Osteocyte (in vitro differentiated cells): ENCODE results near the gene LTB4R. TPM values are rescaled to one million over a fixed set of nuclear protein-coding genes. Genes with fewer than 3 reads are reported as not detected.

Experiments used
- DNase-seq: peaks from one replicate; pipeline ENCODE4 v3.0.0; 2021; ENCODE audit warnings: mixed read lengths; ENCODE audit not compliant: unreplicated experiment; ENCODE audit errors: extremely low spot score
- H3K27ac Mint-ChIP-seq: one replicate; pipeline ENCODE4 v1.8.0; 2021; ENCODE audit warnings: mild to moderate bottlenecking, mixed read lengths; ENCODE audit not compliant: unreplicated experiment
- H3K27me3 Mint-ChIP-seq: one replicate; pipeline ENCODE4 v1.8.0; 2021; ENCODE audit warnings: mixed read lengths; ENCODE audit not compliant: unreplicated experiment
- H3K36me3 Mint-ChIP-seq: one replicate; pipeline ENCODE4 v1.8.0; 2021; ENCODE audit warnings: mixed read lengths; ENCODE audit not compliant: unreplicated experiment
- H3K4me1 Mint-ChIP-seq: one replicate; pipeline ENCODE4 v1.8.0; 2021; ENCODE audit warnings: mixed read lengths; ENCODE audit not compliant: unreplicated experiment
- H3K4me3 Mint-ChIP-seq: one replicate; pipeline ENCODE4 v1.8.0; 2021; ENCODE audit warnings: mild to moderate bottlenecking, moderate library complexity, mixed read lengths; ENCODE audit not compliant: unreplicated experiment
- H3K9me3 Mint-ChIP-seq: one replicate; pipeline ENCODE4 v1.8.0; 2021; ENCODE audit warnings: mixed read lengths; ENCODE audit not compliant: unreplicated experiment
- CTCF ChIP-seq: fragments of 200-600 bp; sonication (generic); IDR thresholded peaks from 2 replicates; pipeline ENCODE4 v1.5.0; 2021; ENCODE audit warnings: antibody characterized with exemption, mild to moderate bottlenecking, moderate library complexity
- total RNA-seq: library from RNA; stranded (reverse); gene quantifications from 2 replicates; pipeline ENCODE4 v1.2.1, GENCODE V29; 2021

LTB4R gene
- total RNA-seq, 1 donor from 2014 or later = 11.3 TPM

- no peak for DNase-seq
- peaks cover 19% of the 10 kb centered on the region for H3K36me3 Mint-ChIP-seq
- peaks cover 6% of the 10 kb centered on the region for H3K4me1 Mint-ChIP-seq
- no peaks in the 10 kb centered on the region for H3K27me3 Mint-ChIP-seq
- no peak for TF ChIP-seq CTCF
- H3K9me3 Mint-ChIP-seq = no peaks in the 10 kb centered on the region
- no peak within 1 kb of the TSS for H3K4me3 Mint-ChIP-seq
- no peak within 1 kb of the TSS for H3K27ac Mint-ChIP-seq
Measured at GRCh38 chr14:24309538-24310264, 1.6 kb upstream of the LTB4R start, which contains the start of gene LTB4R2. Gene LTB4R2, plus strand, starts transcription at chr14:24310140. Its CDS starts 525 bp downstream, at chr14:24310665.

- H3K27me3 Mint-ChIP-seq = no peaks in the 10 kb centered on the region
Measured at GRCh38 chr14:24310265-24310645, 1.0 kb upstream of the LTB4R start.

GRCh38 chr14:24311837-24312615, 724 bp downstream of the LTB4R start:
- no peak overlapping the region for H3K27ac Mint-ChIP-seq
- peaks cover 3% of the 10 kb centered on the region for H3K36me3 Mint-ChIP-seq
- DNase-seq = no peak
- no peaks in the 10 kb centered on the region for H3K27me3 Mint-ChIP-seq
- no peak overlapping the region for H3K4me3 Mint-ChIP-seq
- no peak for TF ChIP-seq CTCF
- H3K9me3 Mint-ChIP-seq = no peaks in the 10 kb centered on the region
- H3K4me1 Mint-ChIP-seq = peaks cover 7% of the 10 kb centered on the region

More at GRCh38 chr14:24310265-24310645, 1.0 kb upstream of the LTB4R start:
- peaks cover 6% of the 10 kb centered on the region for H3K4me1 Mint-ChIP-seq
- no peak for TF ChIP-seq CTCF
- peaks cover 14% of the 10 kb centered on the region for H3K36me3 Mint-ChIP-seq
- no peak overlapping the region for H3K27ac Mint-ChIP-seq
- no peaks in the 10 kb centered on the region for H3K9me3 Mint-ChIP-seq
- no peak overlapping the region for H3K4me3 Mint-ChIP-seq
- no peak for DNase-seq

- H3K9me3 Mint-ChIP-seq = no peaks in the 10 kb centered on the region
- DNase-seq = no peak
- H3K27ac Mint-ChIP-seq = no peak overlapping the region
- H3K27me3 Mint-ChIP-seq = no peaks in the 10 kb centered on the region
- peaks cover 3% of the 10 kb centered on the region for H3K36me3 Mint-ChIP-seq
- H3K4me1 Mint-ChIP-seq = peaks cover 13% of the 10 kb centered on the region
- no peak overlapping the region for H3K4me3 Mint-ChIP-seq
- no peak for TF ChIP-seq CTCF
Measured at GRCh38 chr14:24312736-24313507, 1.6 kb downstream of the LTB4R start.
